Fibroblast of villous mesenchyme (primary cell): Measurements from ENCODE around the gene STMN3. TPM values are rescaled to one million over a fixed set of nuclear protein-coding genes. Genes with fewer than 3 reads are reported as not detected.

Experiments
- DNase-seq: peaks from one replicate; pipeline ENCODE4 v3.0.0-alpha.2; 2010; ENCODE audit warnings: low read depth
- H3K4me3 ChIP-seq: 2 replicates; pipeline ENCODE4 v1.5.1; 2011; ENCODE audit warnings: low read depth, mild to moderate bottlenecking, low read length
- CTCF ChIP-seq: IDR thresholded peaks from 2 replicates; pipeline ENCODE4 v1.5.1; 2012; ENCODE audit warnings: low read depth, mild to moderate bottlenecking, low read length; ENCODE audit not compliant: insufficient read depth
- total RNA-seq: library from RNA; depleted of rRNA; stranded (reverse); fragments of >200 nt; gene quantifications from 2 replicates; pipeline ENCODE4 v1.2.3, GENCODE V29; 2012

STMN3 gene
- total RNA-seq, 1 donor, result 5.6 TPM

- DNase-seq, result no peak
- TF ChIP-seq CTCF, result no peak
- H3K4me3 ChIP-seq, result no peak overlapping the region
Observed at GRCh38 chr20:63687419-63688178, 34.4 kb upstream of the STMN3 start.

- peak; percentile 92 for DNase-seq
- no peak overlapping the region for H3K4me3 ChIP-seq
- no peak for TF ChIP-seq CTCF
Observed at GRCh38 chr20:63686492-63687321, 33.5 kb upstream of the STMN3 start.

- TF ChIP-seq CTCF, result no peak
- no peak overlapping the region for H3K4me3 ChIP-seq
- DNase-seq, result no peak
Observed at GRCh38 chr20:63686094-63686491, 32.9 kb upstream of the STMN3 start.

GRCh38 chr20:63685269-63686026 lies 32.2 kb upstream of the STMN3 start:
- H3K4me3 ChIP-seq, result no peak overlapping the region
- no peak for DNase-seq
- no peak for TF ChIP-seq CTCF

- peak; percentile 95 for DNase-seq
- TF ChIP-seq CTCF, result no peak
- H3K4me3 ChIP-seq, result no peak overlapping the region
Observed at GRCh38 chr20:63682384-63683139, 29.3 kb upstream of the STMN3 start.

GRCh38 chr20:63681609-63682142 lies 28.5 kb upstream of the STMN3 start:
- no peak overlapping the region for H3K4me3 ChIP-seq
- TF ChIP-seq CTCF, result no peak
- no peak for DNase-seq
